Gastrocnemius medialis (tissue), 4 donors: ENCODE results near the gene SLC45A1. TPM values are rescaled to one million over a fixed set of nuclear protein-coding genes. Genes with fewer than 3 reads are reported as not detected.
A peak's percentile ranks its signal among the peaks of the same experiment; 100 is the strongest.

Experiments
- ATAC-seq, 2 donors: fragments of 150-250 bp; one replicate each; pipeline ENCODE4 v1.9.1; 2016
- DNase-seq, 2 donors: peaks; one replicate each; pipeline ENCODE4 v3.0.0-alpha.2; 2019
- H3K27ac ChIP-seq, 4 donors: fragments of 200-600 bp; sonication (generic); 1 replicate in 1 of 4; 2 replicates in 3 of 4; pipeline ENCODE4 v1.5.1; 2016 to 2018; ENCODE audit warnings: mild to moderate bottlenecking in 2 of 4, moderate library complexity in 1 of 4
- H3K27me3 ChIP-seq, 3 donors: fragments of 200-600 bp; sonication (generic) in 2 of 3; 1 replicate in 1 of 3; 2 replicates in 2 of 3; pipeline versions ENCODE4 v1.5.1 to v1.6.0; 2016 to 2019; ENCODE audit warnings: mild to moderate bottlenecking in 1 of 3, moderate library complexity in 1 of 3
- H3K36me3 ChIP-seq, 2 donors: fragments of 200-600 bp; sonication (generic) in 1 of 2; one replicate each; pipeline ENCODE4 v1.5.1; 2017 to 2018
- H3K4me1 ChIP-seq, 2 donors: fragments of 200-600 bp; sonication (generic) in 1 of 2; one replicate each; pipeline ENCODE4 v1.5.1; 2016 to 2017; ENCODE audit warnings: mild to moderate bottlenecking in 2 of 2
- H3K4me3 ChIP-seq, 4 donors: fragments of 200-600 bp; sonication (generic) in 3 of 4; 1 replicate in 1 of 4; 2 replicates in 3 of 4; pipeline ENCODE4 v1.5.1; 2016 to 2019; ENCODE audit warnings: mild to moderate bottlenecking in 2 of 4
- H3K9me3 ChIP-seq, 3 donors: fragments of 200-600 bp; sonication (generic) in 2 of 3; 1 replicate in 1 of 3; 2 replicates in 2 of 3; pipeline ENCODE4 v1.5.1; 2016 to 2019
- CTCF ChIP-seq, 5 experiments: fragments of 450-650 bp in 3 of 5; fragments of 200-600 bp in 2 of 5; sonication (generic) in 2 of 5; IDR thresholded peaks in 4 of 5; conservative IDR thresholded peaks in 1 of 5; 1 replicate in 4 of 5; 2 replicates in 1 of 5; pipeline ENCODE4 v1.5.1; 2016 to 2019; ENCODE audit warnings: antibody characterized with exemption in 5 of 5, mild to moderate bottlenecking in 3 of 5, moderate library complexity in 3 of 5
- POLR2A ChIP-seq, 2 donors: fragments of 450-650 bp; IDR thresholded peaks; one replicate each; pipeline ENCODE4 v1.6.1; 2017; ENCODE audit warnings: antibody characterized with exemption in 2 of 2, mild to moderate bottlenecking in 2 of 2, moderate library complexity in 2 of 2
- in situ Hi-C, 4 donors: fragments of 200-750 bp; cut with MboI; loops; one replicate each; pipeline versions ENCODE4 v1.15.0 to v1.8.0; 2017; ENCODE audit warnings: low sequenced_read_pairs in 4 of 4
- intact Hi-C: fragments of 100-400 bp; cut with DNase I; formaldehyde crosslinking; loops from one replicate; pipeline ENCODE4 v1.15.1; 2023; ENCODE audit warnings: low total_unique reads
- total RNA-seq, 4 donors: library from RNA; depleted of rRNA; stranded (reverse); fragments of >200 nt; gene quantifications; one replicate each; pipeline versions ENCODE4 v1.1.0 to v1.2.3, GENCODE V29; 2016

The SLC45A1 gene
- total RNA-seq, 4 donors from 2014 or later = 0.56 to 2.9 (median 0.68) TPM

GRCh38 chr1:8321612-8322011, 3.7 kb downstream of the SLC45A1 start:
- no peaks in the 10 kb centered on the region for H3K36me3 ChIP-seq
- DNase-seq (no peak), ATAC-seq (no peak)
- H3K4me1 ChIP-seq = peaks cover 7 to 19% of the 10 kb centered on the region in 2 donors
- no peak overlapping the region for H3K4me3 ChIP-seq
- in situ Hi-C loops (no loop called here), intact Hi-C loops (no loop called here)
- H3K27me3 ChIP-seq = peaks cover 0 to 6% (median 3%) of the 10 kb centered on the region in 3 donors
- H3K9me3 ChIP-seq = no peaks in the 10 kb centered on the region
- no peak for TF ChIP-seq POLR2A (IDR thresholded peaks at IDR 0.05)
- no peak for TF ChIP-seq CTCF (IDR thresholded peaks at IDR 0.05 in 4 of 5, conservative IDR thresholded peaks at IDR 0.05 in 1 of 5)
- no peak overlapping the region for H3K27ac ChIP-seq

- Histone ChIP-seq H3K27ac (peak overlapping the region; percentile 19 to 75 (median 42)), H3K4me3 (no peak overlapping the region), H3K36me3 (no peaks in the 10 kb centered on the region), H3K4me1 (peaks cover 5 to 10% of the 10 kb centered on the region in 2 donors), H3K27me3 (peaks cover 0 to under 1% (median 0%) of the 10 kb centered on the region in 3 donors), H3K9me3 (no peaks in the 10 kb centered on the region)
- DNase-seq = peak in 1 of 2 donors; percentile 58
- ATAC-seq = peak; percentile 81 to 83
- TF ChIP-seq CTCF (IDR thresholded peaks at IDR 0.05 in 4 of 5, conservative IDR thresholded peaks at IDR 0.05 in 1 of 5) (no peak), POLR2A (IDR thresholded peaks at IDR 0.05) (no peak)
- intact Hi-C loops (no loop called here), in situ Hi-C loops (no loop called here)
These were observed 5.8 kb downstream of the SLC45A1 start for GRCh38 chr1:8323706-8324105.

- peaks cover 4 to 10% of the 10 kb centered on the region in 2 donors for H3K4me1 ChIP-seq
- H3K27ac ChIP-seq = peak overlapping the region; percentile 19 to 75 (median 42)
- intact Hi-C loops = no loop called here
- no peaks in the 10 kb centered on the region for H3K36me3 ChIP-seq
- no peaks in the 10 kb centered on the region for H3K9me3 ChIP-seq
- TF ChIP-seq POLR2A (IDR thresholded peaks at IDR 0.05) (no peak), CTCF (IDR thresholded peaks at IDR 0.05 in 4 of 5, conservative IDR thresholded peaks at IDR 0.05 in 1 of 5) (no peak)
- no peak overlapping the region for H3K4me3 ChIP-seq
- in situ Hi-C loops = no loop called here
- no peaks in the 10 kb centered on the region for H3K27me3 ChIP-seq
- DNase-seq (no peak), ATAC-seq (no peak)
These were observed 6.4 kb downstream of the SLC45A1 start for GRCh38 chr1:8324176-8324810.

- no peaks in the 10 kb centered on the region for H3K27me3 ChIP-seq
- ATAC-seq (no peak), DNase-seq (no peak)
- no peaks in the 10 kb centered on the region for H3K9me3 ChIP-seq
- no peaks in the 10 kb centered on the region for H3K36me3 ChIP-seq
- H3K27ac ChIP-seq = no peak overlapping the region
- intact Hi-C loops = no loop called here
- in situ Hi-C loops = no loop called here
- TF ChIP-seq CTCF (IDR thresholded peaks at IDR 0.05 in 4 of 5, conservative IDR thresholded peaks at IDR 0.05 in 1 of 5) (no peak), POLR2A (IDR thresholded peaks at IDR 0.05) (no peak)
- H3K4me1 ChIP-seq = peaks cover 4 to 10% of the 10 kb centered on the region in 2 donors
- no peak overlapping the region for H3K4me3 ChIP-seq
These were observed 7.9 kb downstream of the SLC45A1 start for GRCh38 chr1:8325771-8326170.

- no peaks in the 10 kb centered on the region for H3K36me3 ChIP-seq
- ATAC-seq = no peak
- intact Hi-C loops = no loop called here
These were observed 8.4 kb downstream of the SLC45A1 start for GRCh38 chr1:8326265-8326664.

More at GRCh38 chr1:8326265-8326664, 8.4 kb downstream of the SLC45A1 start:
- TF ChIP-seq CTCF (IDR thresholded peaks at IDR 0.05 in 4 of 5, conservative IDR thresholded peaks at IDR 0.05 in 1 of 5) (no peak), POLR2A (IDR thresholded peaks at IDR 0.05) (no peak)
- H3K9me3 ChIP-seq = no peaks in the 10 kb centered on the region
- no peak overlapping the region for H3K27ac ChIP-seq
- DNase-seq = no peak
- no peak overlapping the region for H3K4me3 ChIP-seq
- in situ Hi-C loops = no loop called here
- H3K4me1 ChIP-seq = peaks cover 4 to 10% of the 10 kb centered on the region in 2 donors
- no peaks in the 10 kb centered on the region for H3K27me3 ChIP-seq
